H1 (cell line): ENCODE results near the gene AQP11. TPM values are rescaled to one million over a fixed set of nuclear protein-coding genes. Genes with fewer than 3 reads are reported as not detected.

Experiments used
- CTCF ChIA-PET: fragments of 300-600 bp; sonication (Branson Sonifier 250); formaldehyde crosslinking; loops from one replicate; lab custom pipeline; 2021; ENCODE audit not compliant: partially characterized antibody; lab: Charles Lee
- POLR2A ChIA-PET: fragments of 300-600 bp; sonication (Branson Sonifier 250); formaldehyde crosslinking; loops from one replicate; lab custom pipeline; 2021; ENCODE audit warnings: inconsistent platforms; ENCODE audit not compliant: partially characterized antibody; lab: Charles Lee
- DNase-seq, 2 experiments: peaks; one replicate each; pipeline versions ENCODE4 v3.0.0 to v3.0.0-alpha.2; 2010 to 2022; ENCODE audit warnings: low spot score in 2 of 2, low read depth in 1 of 2, mixed read lengths in 1 of 2
- FAIRE-seq: peaks from 2 replicates; lab custom pipeline; 2011; peaks lifted over from hg19 to GRCh38; lab: Jason Lieb, UNC
- H2AFZ ChIP-seq: 2 replicates; pipeline ENCODE4 v1.8.1; 2012; ENCODE audit warnings: low read length, inconsistent platforms
- H2AK5ac ChIP-seq: 2 replicates; pipeline ENCODE4 v1.6.1; 2013; ENCODE audit warnings: low read depth, low read length
- H2BK120ac ChIP-seq: replicated peaks from 2 replicates; pipeline ENCODE3; 2013; ENCODE audit warnings: low read depth, low read length, inconsistent platforms
- H2BK12ac ChIP-seq: 2 replicates; pipeline ENCODE4 v1.6.1; 2013; ENCODE audit warnings: low read depth, low read length
- H2BK15ac ChIP-seq: 2 replicates; pipeline ENCODE4 v1.6.1; 2013; ENCODE audit warnings: low read length
- H2BK20ac ChIP-seq: 2 replicates; pipeline ENCODE4 v1.6.1; 2013; ENCODE audit warnings: low read length
- H2BK5ac ChIP-seq: 2 replicates; pipeline ENCODE4 v1.6.1; 2013; ENCODE audit warnings: low read depth, low read length
- H3K14ac ChIP-seq: 2 replicates; pipeline ENCODE4 v1.6.1; 2013; ENCODE audit warnings: inconsistent platforms; ENCODE audit not compliant: insufficient read length
- H3K18ac ChIP-seq: 2 replicates; pipeline ENCODE4 v1.6.1; 2013; ENCODE audit warnings: low read length; ENCODE audit errors: extremely low read depth
- H3K23ac ChIP-seq: 2 replicates; pipeline ENCODE4 v1.6.1; 2013; ENCODE audit warnings: inconsistent platforms; ENCODE audit not compliant: insufficient read length
- H3K23me2 ChIP-seq: 2 replicates; pipeline ENCODE4 v1.6.1; 2013; ENCODE audit warnings: low read depth, low read length
- H3K27ac ChIP-seq: 2 replicates; pipeline ENCODE4 v1.6.1; 2011; ENCODE audit warnings: low read depth, low read length, inconsistent platforms
- H3K27me3 ChIP-seq, 4 experiments: replicated peaks in 1 of 4; 1 replicate in 1 of 4; 2 replicates in 3 of 4; pipeline versions ENCODE4 v1.6.1 to v1.8.1; 2011 to 2013; ENCODE audit warnings: low read length in 3 of 4, mild to moderate bottlenecking in 3 of 4, inconsistent platforms in 2 of 4, mixed read lengths in 2 of 4, moderate library complexity in 1 of 4; ENCODE audit not compliant: control insufficient read depth in 3 of 4, insufficient read depth in 3 of 4; ENCODE audit errors: extremely low read depth in 1 of 4
- H3K36me3 ChIP-seq, 4 experiments: 2 replicates each; pipeline versions ENCODE4 v1.6.1 to v1.8.1; 2011 to 2013; ENCODE audit warnings: mild to moderate bottlenecking in 4 of 4, low read length in 3 of 4, moderate library complexity in 2 of 4, control low read depth in 1 of 4, inconsistent platforms in 1 of 4; ENCODE audit not compliant: insufficient read depth in 4 of 4, control insufficient read depth in 2 of 4
- H3K4ac ChIP-seq: replicated peaks from 2 replicates; pipeline ENCODE3; 2013; ENCODE audit warnings: low read length, low read depth, mixed read lengths, inconsistent platforms; ENCODE audit not compliant: insufficient read length
- H3K4me1 ChIP-seq, 4 experiments: replicated peaks in 1 of 4; 1 replicate in 1 of 4; 2 replicates in 3 of 4; pipeline versions ENCODE4 v1.6.1 to v1.8.1; 2011 to 2013; ENCODE audit warnings: low read length in 3 of 4, inconsistent platforms in 2 of 4, mixed read lengths in 1 of 4; ENCODE audit not compliant: insufficient read depth in 4 of 4, control insufficient read depth in 3 of 4
- H3K4me2 ChIP-seq, 2 experiments: 2 replicates each; pipeline versions ENCODE4 v1.6.1 to v1.8.1; 2011 to 2013; ENCODE audit warnings: low read depth in 2 of 2, low read length in 2 of 2, control low read depth in 1 of 2, inconsistent platforms in 1 of 2, mild to moderate bottlenecking in 1 of 2; ENCODE audit not compliant: insufficient read depth in 1 of 2
- H3K4me3 ChIP-seq, 4 experiments: fragments of 200-600, 300-600 bp in 1 of 4; sonication (generic), shearing (Covaris generic), sonication (Bioruptor Twin) in 1 of 4; 2 replicates each; pipeline versions ENCODE4 v1.5.1 to v1.8.1; 2011 to 2016; ENCODE audit warnings: low read length in 4 of 4, low read depth in 3 of 4, control low read depth in 2 of 4, inconsistent platforms in 2 of 4, mild to moderate bottlenecking in 2 of 4, mixed read lengths in 1 of 4, moderate library complexity in 1 of 4; ENCODE audit not compliant: insufficient read depth in 2 of 4; ENCODE audit errors: extremely low read depth in 1 of 4
- H3K56ac ChIP-seq: replicated peaks from 2 replicates; pipeline ENCODE3; 2013; ENCODE audit warnings: low read depth, mild to moderate bottlenecking, mixed read lengths, low read length, inconsistent platforms; ENCODE audit not compliant: insufficient read length
- H3K79me1 ChIP-seq: 2 replicates; pipeline ENCODE4 v1.6.1; 2013; ENCODE audit warnings: low read depth, low read length, control low read depth
- H3K79me2 ChIP-seq, 2 experiments: 2 replicates each; pipeline versions ENCODE4 v1.6.1 to v1.8.1; 2012 to 2013; ENCODE audit warnings: low read length in 2 of 2, mild to moderate bottlenecking in 2 of 2, inconsistent platforms in 1 of 2; ENCODE audit not compliant: insufficient read depth in 2 of 2, control insufficient read depth in 1 of 2
- H3K9ac ChIP-seq, 4 experiments: replicated peaks in 1 of 4; 1 replicate in 1 of 4; 2 replicates in 3 of 4; pipeline versions ENCODE4 v1.6.1 to v1.8.1; 2011 to 2013; ENCODE audit warnings: low read depth in 3 of 4, low read length in 3 of 4, control low read depth in 2 of 4, mild to moderate bottlenecking in 2 of 4, moderate library complexity in 2 of 4, inconsistent platforms in 1 of 4; ENCODE audit errors: extremely low read depth in 1 of 4
- H3K9me3 ChIP-seq, 2 experiments: 2 replicates each; pipeline versions ENCODE4 v1.6.1 to v1.8.1; 2012 to 2013; ENCODE audit warnings: mild to moderate bottlenecking in 2 of 2, moderate library complexity in 2 of 2, control low read depth in 1 of 2, inconsistent platforms in 1 of 2, low read depth in 1 of 2, low read length in 1 of 2, mixed read lengths in 1 of 2; ENCODE audit not compliant: insufficient read depth in 2 of 2
- H4K20me1 ChIP-seq, 2 experiments: replicated peaks in 1 of 2; 2 replicates each; pipeline versions ENCODE3 to v1.8.1; 2011 to 2013; ENCODE audit warnings: inconsistent platforms in 2 of 2, low read length in 2 of 2, mild to moderate bottlenecking in 1 of 2; ENCODE audit not compliant: insufficient read depth in 2 of 2, control insufficient read depth in 1 of 2
- H4K5ac ChIP-seq: 2 replicates; pipeline ENCODE4 v1.6.1; 2013; ENCODE audit warnings: low read length, low read depth, mixed read lengths, inconsistent platforms; ENCODE audit not compliant: insufficient read length
- H4K8ac ChIP-seq: 2 replicates; pipeline ENCODE4 v1.8.0; 2013; ENCODE audit warnings: mild to moderate bottlenecking, moderate library complexity, low read length, inconsistent platforms; ENCODE audit not compliant: insufficient read depth; ENCODE audit errors: extremely low read depth
- H4K91ac ChIP-seq: replicated peaks from 2 replicates; pipeline ENCODE3; 2013; ENCODE audit warnings: low read length, mixed read lengths, inconsistent platforms; ENCODE audit not compliant: insufficient read length
- ASH2L ChIP-seq: fragments of 200-600, 300-600 bp; sonication (generic); IDR thresholded peaks from one replicate; pipeline ENCODE4 v1.7.1; 2017; ENCODE audit warnings: low read length
- CBX8 ChIP-seq: fragments of 300-800, 300-1000 bp; sonication (generic); IDR thresholded peaks from 2 replicates; pipeline ENCODE4 v1.7.1; 2016; ENCODE audit warnings: low read depth, low read length, borderline replicate concordance
- E2F6 ChIP-seq: IDR thresholded peaks from 2 replicates; pipeline ENCODE4 v1.6.1; 2012; ENCODE audit warnings: inconsistent platforms
- EZH2 ChIP-seq: fragments of 200-600 bp; sonication (generic); IDR thresholded peaks from 2 replicates; pipeline ENCODE4 v1.7.1; 2012; ENCODE audit warnings: low read depth, mild to moderate bottlenecking, moderate library complexity, low read length, inconsistent platforms; ENCODE audit not compliant: severe bottlenecking
- GABPA ChIP-seq: IDR thresholded peaks from 2 replicates; pipeline ENCODE4 v1.6.1; 2011; ENCODE audit warnings: mild to moderate bottlenecking, low read length, moderate library complexity, borderline replicate concordance; ENCODE audit not compliant: insufficient read depth
- GTF2F1 ChIP-seq: IDR thresholded peaks from 2 replicates; pipeline ENCODE4 v1.6.1; 2012; ENCODE audit warnings: low read depth, low read length, improper control_type of control experiment, borderline replicate concordance
- HDAC6 ChIP-seq: IDR thresholded peaks from one replicate; pipeline ENCODE4 v1.7.1; 2012; ENCODE audit warnings: low read depth, mild to moderate bottlenecking, inconsistent platforms, low read length, moderate library complexity
- KDM1A ChIP-seq: fragments of 200-600, 300-600 bp; sonication (generic); IDR thresholded peaks from 2 replicates; pipeline ENCODE4 v1.7.1; 2016; ENCODE audit warnings: mild to moderate bottlenecking, low read length, borderline replicate concordance
- POLR2A ChIP-seq, 2 experiments: IDR thresholded peaks; 1 replicate in 1 of 2; 2 replicates in 1 of 2; pipeline ENCODE4 v1.6.1; 2011; ENCODE audit warnings: low read depth in 2 of 2, low read length in 2 of 2, mild to moderate bottlenecking in 2 of 2; ENCODE audit errors: control extremely low read depth in 1 of 2
- SIN3A ChIP-seq, 2 experiments: IDR thresholded peaks in 1 of 2; conservative IDR thresholded peaks in 1 of 2; 2 replicates each; pipeline ENCODE4 v1.6.1; 2011 to 2012; ENCODE audit warnings: low read length in 2 of 2, improper control_type of control experiment in 1 of 2, low read depth in 1 of 2, mild to moderate bottlenecking in 1 of 2
- SP2 ChIP-seq: IDR thresholded peaks from 2 replicates; pipeline ENCODE4 v1.6.1; 2012; ENCODE audit warnings: mild to moderate bottlenecking, low read length, inconsistent platforms
- TAF1 ChIP-seq: IDR thresholded peaks from 2 replicates; pipeline ENCODE4 v1.6.1; 2011; ENCODE audit warnings: mild to moderate bottlenecking, low read depth, low read length
- TAF7 ChIP-seq: optimal IDR thresholded peaks from 2 replicates; pipeline ENCODE3; 2011; ENCODE audit warnings: low read depth, mild to moderate bottlenecking, inconsistent platforms, low read length, moderate library complexity, borderline replicate concordance
- ZNF274 ChIP-seq: IDR thresholded peaks from 2 replicates; pipeline ENCODE4 v1.7.0; 2012; ENCODE audit warnings: low read length, borderline replicate concordance; ENCODE audit errors: extremely low read depth
- WGBS, 2 experiments: shearing (Covaris generic) in 1 of 2; methylation state at CpG; one replicate each; pipeline versions ENCODE4 v1.1.6 to v1.1.7; 2013 to 2015; ENCODE audit warnings: low lambda C conversion rate in 2 of 2, mixed read lengths in 2 of 2, inconsistent platforms in 1 of 2, low coverage in 1 of 2, missing lambda C conversion rate in 1 of 2; ENCODE audit not compliant: insufficient replicate concordance in 2 of 2, insufficient coverage in 1 of 2, insufficient read length in 1 of 2; ENCODE audit errors: extremely low coverage in 1 of 2, missing lambda C conversion rate in 1 of 2; 5-methylcytosine and 5-hydroxymethylcytosine counted together
- polyA plus RNA-seq, 7 experiments: library from polyadenylated mRNA; depleted of rRNA in 3 of 7; stranded (reverse) in 5 of 7; unstranded in 2 of 7; fragments of >200 nt in 5 of 7; fragments of 200-250 nt in 2 of 7; gene quantifications; 1 replicate in 5 of 7; 2 replicates in 1 of 7; 4 replicates in 1 of 7; pipeline versions ENCODE4 v1.2.1 to v1.2.3, GENCODE V29; 2011 to 2013; ENCODE audit warnings: missing spikeins in 2 of 7, mixed read lengths in 2 of 7
- total RNA-seq: library from RNA; stranded (reverse); fragmentation: NEBNext Ultra II Directional; extraction: Animal tissue kit (Norgen Biotek cat#: 25700); gene quantifications from 2 replicates; pipeline ENCODE4 v1.2.1, GENCODE V29; 2021

AQP11 gene
- total and polyA plus RNA-seq, 2 of the 8 experiments (the other 6 are each of a cell fraction or from before 2014, with no cell fraction given), result 1.1 to 1.6 TPM

DNA sequence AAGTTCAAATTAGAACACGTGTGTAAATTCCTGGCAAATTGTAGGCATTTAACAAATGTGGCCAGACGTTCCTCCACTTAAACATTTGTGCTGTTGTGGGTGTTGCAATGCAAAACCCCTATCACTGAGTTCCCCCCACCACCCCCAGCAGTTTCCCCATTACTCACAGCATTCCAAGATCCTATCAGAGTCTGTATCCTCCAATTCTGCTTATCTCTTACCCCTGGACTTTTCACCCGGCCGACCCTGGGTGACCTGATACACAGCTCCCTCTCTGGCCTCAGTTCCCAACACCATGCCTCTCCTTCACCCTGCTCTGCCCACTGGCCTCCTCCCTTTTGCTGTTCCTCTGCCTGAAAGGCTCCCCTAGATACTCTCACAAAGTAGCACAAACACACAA, 31.4 kb upstream of the AQP11 start:
- ChIA-PET CTCF (interaction anchor here (0.8 to 3.0 kb wide), 7 partner anchors 10 to 431 kb away, joined by 3 to 30 read pairs (median 12); partner anchors contain the start of gene MYO7A), POLR2A (no interaction called here)
- FAIRE-seq (no peak), DNase-seq (no peak)
- Histone ChIP-seq H4K91ac (no peak overlapping the region), H3K56ac (no peak overlapping the region), H3K79me1 (no peaks in the 10 kb centered on the region), H3K4me3 (no peak overlapping the region), H4K5ac (no peak overlapping the region), H2BK12ac (no peak overlapping the region), H3K79me2 (no peaks in the 10 kb centered on the region), H3K23ac (no peak overlapping the region), H3K36me3 (no peaks in the 10 kb centered on the region), H2BK120ac (no peak overlapping the region), H2BK5ac (no peak overlapping the region), H3K27ac (no peak overlapping the region), H4K8ac (no peak overlapping the region), H3K9ac (no peak overlapping the region), H2BK20ac (no peak overlapping the region), H2AFZ (no peak overlapping the region), H4K20me1 (no peaks in the 10 kb centered on the region), H3K27me3 (no peaks in the 10 kb centered on the region), H3K4me1 (no peaks in the 10 kb centered on the region), H2BK15ac (no peak overlapping the region), H3K18ac (no peak overlapping the region), H3K23me2 (peaks cover 2% of the 10 kb centered on the region; the same call in 1 of the 2 replicates), H3K14ac (no peak overlapping the region), H3K4me2 (no peak overlapping the region), H3K9me3 (0 out of 4 replicates have a peak, but pooled peaks cover 2% of the 10 kb centered on the region in 2 experiments), H3K4ac (no peak overlapping the region), H2AK5ac (no peak overlapping the region)
- 89% methylated on average over 4 of the region's 4 CpGs; no CpG with 5 or more reads in 1 of the 2 experiments for WGBS, 2 experiments
- no peak for TF ChIP-seq EZH2
- TF ChIP-seq ASH2L, result no peak
- no peak for TF ChIP-seq SIN3A (conservative IDR thresholded peaks at IDR 0.05 in 1 of 2, IDR thresholded peaks at IDR 0.05 in 1 of 2; ENCODE audit: low read depth in 1 of 2, low read length in 2 of 2)
- no peak for TF ChIP-seq KDM1A
- no peak for TF ChIP-seq SP2
- TF ChIP-seq TAF7, result no peak
- no peak for TF ChIP-seq GTF2F1
- no peak for TF ChIP-seq CBX8
- TF ChIP-seq POLR2A (IDR thresholded peaks at IDR 0.05; ENCODE audit: control extremely low read depth in 1 of 2, low read depth in 2 of 2, low read length in 2 of 2), result no peak
- TF ChIP-seq HDAC6, result no peak
- no peak for TF ChIP-seq TAF1
- TF ChIP-seq ZNF274, result no peak
- no peak for TF ChIP-seq E2F6
- TF ChIP-seq GABPA, result no peak
